GM19395 (cell line): ENCODE data around the gene DERA.
"Not testable (repeated sequence)": the region's sequence is repeated elsewhere in the genome, so short reads cannot be mapped to it uniquely, and the experiment has no call there.

Experiments used
- ATAC-seq: cut with Tn5 transposase; IDR thresholded peaks from one replicate; pipeline ENCODE4 v1.9.1; 2021; ENCODE audit warnings: mild to moderate bottlenecking, moderate library complexity; ENCODE audit not compliant: unreplicated experiment

The DERA gene

GRCh38 chr12:15956413-15957185 is 45.5 kb downstream of the DERA start:
- no peak for ATAC-seq

DNA sequence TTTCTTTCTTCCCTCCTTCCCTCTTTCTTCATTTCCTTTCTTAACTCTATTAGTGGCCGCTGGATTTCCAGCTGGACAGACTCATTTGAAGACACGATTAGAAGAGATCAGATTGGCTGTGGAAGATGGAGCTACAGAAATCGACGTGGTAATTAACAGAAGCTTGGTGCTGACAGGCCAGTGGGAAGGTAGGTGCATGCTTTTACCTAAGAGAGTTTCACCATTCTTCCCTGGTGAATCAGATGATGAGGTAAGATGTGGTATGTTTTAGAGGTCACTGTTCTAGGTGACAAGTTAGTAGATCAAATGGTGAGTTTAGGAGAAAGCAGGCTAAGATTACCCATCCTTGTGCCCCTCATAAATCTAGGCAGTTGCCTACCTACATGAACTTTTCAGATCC is 51.6 kb downstream of the DERA start:
- no peak for ATAC-seq

- no peak for ATAC-seq
These were observed 52.1 kb downstream of the DERA start for GRCh38 chr12:15963271-15963670.

- ATAC-seq = no peak
These were observed 55.3 kb downstream of the DERA start for GRCh38 chr12:15966426-15966825.

DNA sequence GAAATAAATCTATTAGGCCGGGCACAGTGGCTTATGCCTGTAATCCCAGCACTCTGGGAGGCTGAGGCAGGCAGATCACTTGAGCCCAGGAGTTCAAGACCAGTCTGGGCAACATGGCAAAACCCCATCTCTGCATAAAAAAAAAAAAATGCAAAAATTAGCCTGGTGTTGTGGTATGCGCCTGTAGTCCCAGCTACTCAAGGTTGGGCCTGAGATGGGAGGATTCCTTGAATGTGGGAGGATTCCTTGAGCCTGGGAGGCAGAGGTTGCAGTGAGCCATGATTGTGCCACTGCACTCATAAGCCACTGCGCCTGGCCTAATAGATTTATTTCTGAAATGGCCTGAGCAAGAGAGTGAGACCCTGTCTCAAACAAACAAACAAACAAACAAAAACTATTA is 55.9 kb downstream of the DERA start:
- not testable (repeated sequence) for ATAC-seq

DNA sequence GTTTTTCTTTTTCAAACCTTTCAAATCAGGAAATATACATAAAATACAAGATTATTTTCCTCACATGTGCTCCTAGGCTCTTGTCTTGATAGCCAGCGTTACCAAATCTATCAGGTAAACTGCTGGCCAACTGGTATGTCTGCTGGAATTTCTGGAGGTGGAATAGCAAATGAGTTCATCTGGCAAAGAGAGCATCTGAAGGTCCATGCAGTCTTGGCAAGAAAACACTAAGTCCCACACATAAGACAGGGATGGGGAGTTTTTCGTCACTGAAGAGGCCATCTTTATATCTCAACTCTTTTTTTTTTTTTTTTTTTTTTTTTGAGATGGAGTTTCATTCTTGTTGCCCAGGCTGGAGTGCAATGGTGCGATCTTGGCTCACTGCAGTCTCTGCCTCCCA is 60.1 kb downstream of the DERA start:
- no peak for ATAC-seq

GRCh38 chr12:15972894-15973293 is 61.8 kb downstream of the DERA start:
- no peak for ATAC-seq

DNA sequence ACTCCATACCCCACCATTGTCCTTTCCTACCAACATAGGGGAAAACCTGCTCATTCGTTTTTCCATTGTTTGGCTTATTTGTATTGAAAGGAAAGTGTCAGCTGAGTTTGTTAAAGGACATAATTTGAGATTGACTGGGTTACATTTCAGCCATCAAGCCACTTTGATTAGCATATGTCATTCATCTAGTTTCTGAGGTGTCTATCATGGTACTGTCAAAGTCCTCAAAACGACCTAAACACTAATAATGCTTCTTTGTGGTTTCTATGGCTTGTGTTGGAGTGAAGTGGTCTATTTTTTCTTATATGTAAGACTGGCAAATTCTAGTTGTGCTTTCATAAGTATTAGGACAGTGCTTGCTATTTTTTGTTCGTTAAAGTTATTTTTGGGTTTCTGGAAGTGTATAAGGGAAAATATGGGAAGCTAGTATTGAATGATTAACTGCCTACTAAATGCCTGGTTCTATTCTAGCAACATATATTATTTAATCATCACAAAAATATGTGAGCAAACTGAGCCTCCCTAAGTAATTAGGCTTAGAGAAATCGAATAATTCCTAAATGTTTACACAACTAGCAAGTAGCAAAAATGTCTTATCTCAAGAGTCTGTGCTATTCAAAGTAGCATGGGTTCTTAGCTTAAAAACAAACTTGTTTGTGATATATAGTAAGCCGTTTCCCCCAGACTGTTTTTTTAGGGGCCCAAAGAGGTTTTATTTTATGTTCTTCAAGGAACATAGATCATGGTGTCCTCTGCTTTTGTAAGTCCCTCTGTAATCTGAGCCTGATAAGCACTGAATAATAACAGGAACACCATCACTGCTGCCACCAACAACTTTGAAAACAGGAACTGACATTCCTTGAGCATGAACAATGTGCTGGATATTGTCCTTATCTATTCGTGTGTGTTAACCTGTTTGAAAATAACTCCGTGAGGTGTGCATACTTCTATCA is 67.1 kb downstream of the DERA start:
- peak; percentile 50 for ATAC-seq

- ATAC-seq = peak; percentile 59
These were observed 68.3 kb downstream of the DERA start for GRCh38 chr12:15979096-15980092.

DNA sequence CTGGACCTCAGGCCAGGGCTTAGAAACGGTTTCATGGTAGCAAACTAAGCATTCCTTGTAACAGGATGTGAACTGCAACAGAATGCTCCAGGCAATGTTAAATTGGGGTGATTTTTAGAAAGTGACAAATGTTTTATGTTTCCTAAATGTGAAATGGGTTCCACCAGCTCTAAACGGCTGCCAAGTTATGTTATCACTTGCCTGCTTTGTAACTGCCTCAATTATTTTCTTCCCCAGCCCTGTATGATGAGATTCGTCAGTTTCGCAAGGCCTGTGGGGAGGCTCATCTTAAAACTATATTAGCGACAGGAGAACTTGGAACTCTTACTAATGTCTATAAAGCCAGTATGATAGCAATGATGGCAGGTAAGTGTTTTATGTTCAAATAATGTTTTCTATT is 70.9 kb downstream of the DERA start:
- ATAC-seq = no peak

DNA sequence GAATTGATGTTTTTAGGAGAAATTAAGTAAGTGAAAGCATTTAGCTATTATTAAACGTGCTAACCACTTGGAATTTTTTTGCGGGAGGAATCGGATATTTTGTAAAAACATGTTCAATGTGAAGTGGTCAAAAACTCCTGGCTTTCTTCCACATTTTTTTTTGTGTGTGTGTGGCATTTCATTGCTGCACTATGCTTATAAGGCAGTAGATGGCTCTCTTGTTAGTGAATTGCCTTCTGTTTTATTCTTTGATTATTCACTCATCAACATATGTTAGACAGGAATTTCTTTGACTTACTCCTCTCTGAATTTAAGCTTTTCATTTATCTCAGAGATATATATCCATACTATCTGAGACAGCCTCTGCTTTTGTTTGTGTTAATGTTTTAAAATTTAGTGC is 71.3 kb downstream of the DERA start:
- no peak for ATAC-seq

GRCh38 chr12:15982921-15983320 is 71.8 kb downstream of the DERA start:
- no peak for ATAC-seq

DNA sequence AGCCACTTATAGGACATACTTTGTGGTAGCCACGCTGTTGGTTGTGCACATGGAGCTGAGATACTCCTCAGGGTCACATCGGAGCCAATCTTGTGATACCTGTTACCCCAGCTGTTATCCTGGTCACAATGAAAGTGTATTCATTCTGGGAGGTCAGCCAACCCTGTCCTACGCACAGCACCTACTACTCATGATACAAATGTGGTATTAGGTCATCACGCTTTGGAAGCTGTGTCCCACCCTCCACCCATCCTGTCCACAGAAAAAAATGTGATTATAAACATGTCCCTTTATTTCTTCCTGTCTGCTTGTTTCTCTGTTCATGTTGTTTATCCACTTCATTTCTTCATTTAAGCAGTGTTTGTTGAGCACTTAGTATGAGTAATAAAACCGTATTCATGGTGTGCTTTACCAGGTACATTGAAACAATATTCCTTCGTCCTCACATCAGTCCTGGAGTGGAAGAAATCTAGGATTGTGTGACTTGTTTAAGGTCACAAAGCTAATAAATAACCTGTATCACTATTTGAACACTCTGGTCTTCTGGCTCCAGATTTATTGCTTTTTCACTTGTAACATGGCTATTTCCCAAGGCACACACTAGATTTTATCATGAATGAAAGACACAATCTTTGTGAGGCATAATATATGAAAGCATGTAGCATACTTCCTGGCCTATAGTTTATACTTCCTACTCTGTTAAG is 73.1 kb downstream of the DERA start:
- no peak for ATAC-seq

DNA sequence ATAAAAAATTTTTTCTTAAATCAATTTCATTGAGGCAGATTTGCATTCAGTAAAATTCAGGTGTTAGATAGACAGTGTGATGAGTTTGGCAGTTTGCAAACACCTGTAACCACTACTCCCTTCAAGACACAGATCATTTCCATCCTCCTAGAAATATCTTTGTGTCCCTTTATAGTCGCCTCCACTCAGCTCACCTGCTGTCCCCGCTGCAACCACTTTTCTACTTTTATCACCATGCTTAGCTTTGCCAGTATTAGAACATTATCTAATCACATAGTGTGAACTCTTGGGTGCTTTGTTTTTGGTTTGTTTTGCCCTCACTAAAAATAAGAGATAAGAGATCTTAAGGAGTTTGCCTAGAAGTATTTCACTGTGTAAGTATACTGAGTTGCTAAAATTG is 73.8 kb downstream of the DERA start:
- ATAC-seq = no peak

DNA sequence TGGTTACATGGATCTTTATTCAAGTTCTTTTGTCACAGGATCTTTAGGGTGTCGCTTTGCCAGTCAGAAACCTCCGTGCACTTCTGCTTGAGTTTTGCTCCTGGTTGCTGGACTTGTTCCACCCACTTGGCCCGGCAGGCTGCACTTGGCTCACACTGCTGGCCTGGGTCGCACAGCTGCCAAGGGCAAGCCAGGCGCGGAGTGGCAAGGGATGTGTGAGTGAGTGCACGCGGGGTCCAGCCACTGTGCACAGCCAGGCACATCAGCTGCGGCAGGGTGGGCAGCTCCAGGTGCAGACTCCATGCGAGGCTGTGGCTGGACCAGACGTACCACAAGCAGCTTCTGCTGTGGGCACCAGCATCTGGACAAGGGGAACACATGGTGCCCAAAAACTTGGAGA is 76.6 kb downstream of the DERA start:
- no peak for ATAC-seq

GRCh38 chr12:15988983-15989755 is 78.0 kb downstream of the DERA start:
- no peak for ATAC-seq

- ATAC-seq = no peak
These were observed 84.7 kb downstream of the DERA start for GRCh38 chr12:15995801-15996200.

DNA sequence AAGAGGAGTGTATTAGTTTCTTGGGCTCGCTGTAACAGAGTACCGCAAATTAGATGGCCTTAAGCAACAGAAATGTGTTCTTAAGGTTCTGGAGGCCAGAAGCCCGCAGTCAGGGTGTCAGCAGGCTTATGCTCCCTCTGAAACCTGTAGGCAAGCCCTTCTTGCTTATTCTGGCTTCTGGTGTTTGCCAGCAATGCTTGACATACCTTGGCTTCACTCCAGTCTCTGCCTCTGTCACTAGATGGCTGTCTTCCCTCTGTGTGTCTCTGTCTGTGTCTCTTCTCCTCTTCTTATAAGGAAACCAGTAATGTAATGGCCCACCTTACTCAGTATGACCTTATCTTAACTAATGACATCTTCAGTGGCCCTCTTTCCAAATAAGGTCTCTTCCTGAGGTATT is 85.1 kb downstream of the DERA start:
- no peak for ATAC-seq

DNA sequence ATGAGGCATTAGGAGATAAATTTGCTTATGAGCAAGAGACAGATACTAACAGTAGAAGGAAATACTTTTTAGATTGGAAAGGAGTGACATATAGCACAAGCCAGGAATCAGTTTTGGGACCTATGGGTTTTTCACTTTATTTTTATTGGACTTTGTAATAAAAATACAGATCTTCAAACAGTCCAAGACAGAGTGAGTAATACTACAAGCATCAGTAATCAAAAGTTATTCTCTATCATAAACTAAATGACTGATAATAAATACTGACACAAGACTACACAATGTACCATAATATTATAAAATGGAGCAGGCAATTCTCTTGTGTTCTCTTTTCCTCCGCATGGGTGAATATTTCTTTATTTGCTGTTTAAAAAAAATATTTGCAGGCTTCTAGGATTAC is 85.8 kb downstream of the DERA start:
- ATAC-seq = no peak
